Ecto neural progenitor cell (in vitro differentiated cells): ENCODE results near the gene CAPSL.
"Not testable (repeated sequence)": the region's sequence is repeated elsewhere in the genome, so short reads cannot be mapped to it uniquely, and the experiment has no call there.

Experiments
- DNase-seq: peaks from one replicate; pipeline ENCODE4 v3.0.0-alpha.2; 2018; ENCODE audit warnings: low spot score

Gene CAPSL

DNA sequence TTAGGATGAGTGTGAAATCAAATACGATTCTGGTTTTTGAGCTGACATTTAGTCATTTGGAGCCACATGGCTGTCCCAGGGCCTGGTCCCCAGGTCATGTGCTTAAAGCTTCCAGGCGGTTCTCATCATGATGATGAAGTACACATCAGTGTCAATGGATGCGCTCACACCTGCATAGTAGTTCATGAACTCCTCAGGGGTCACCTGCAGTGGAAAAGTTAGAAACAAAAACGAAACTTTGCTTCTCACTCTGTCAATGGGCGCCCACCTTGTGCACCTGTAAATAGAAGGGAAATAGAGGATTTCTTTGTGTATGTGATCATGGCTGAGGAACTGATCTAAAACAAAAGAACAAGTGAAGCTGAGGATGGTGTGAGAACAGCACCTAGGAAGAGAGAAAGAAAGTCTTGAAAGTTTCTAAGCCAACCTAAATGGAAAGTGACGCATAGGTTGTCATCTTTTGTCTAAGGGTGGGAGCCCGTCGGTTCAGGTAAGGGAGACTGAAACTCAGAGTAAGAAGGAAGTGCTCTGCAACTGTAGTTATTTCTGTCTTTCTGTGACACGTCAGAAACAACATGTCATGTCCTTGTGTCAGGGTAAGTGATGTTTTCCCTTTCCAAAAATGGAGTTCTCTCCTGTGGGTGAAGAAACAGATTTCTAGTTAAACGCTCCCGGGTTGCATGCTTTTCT, 33.8 kb downstream of the CAPSL start:
- no peak for DNase-seq

DNA sequence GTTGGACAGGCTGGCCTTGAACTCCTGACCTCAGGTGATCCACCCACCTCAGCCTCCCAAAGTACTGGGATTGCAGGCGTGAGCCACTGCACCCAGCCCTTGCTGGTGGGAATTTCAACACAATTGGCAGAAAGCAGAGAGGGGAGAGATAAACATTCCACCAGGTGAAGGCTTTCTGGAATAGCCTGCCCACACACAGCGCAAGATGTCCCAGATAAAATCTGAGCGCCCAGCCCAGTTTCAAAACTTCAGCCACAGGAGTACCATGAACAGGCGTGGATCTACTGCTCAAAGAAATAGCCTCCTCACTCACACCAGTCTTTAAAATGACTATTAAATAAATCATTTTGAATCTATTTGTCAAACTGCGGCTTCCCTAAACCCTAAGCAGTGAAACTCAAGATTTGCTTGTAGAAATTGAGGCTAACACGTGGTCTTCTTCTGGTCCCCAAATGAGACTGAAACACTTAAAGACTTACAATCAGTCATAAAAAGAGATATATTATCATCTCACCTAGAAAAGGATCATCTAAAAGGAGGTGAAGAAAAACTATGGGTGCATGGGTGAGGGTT, 34.7 kb downstream of the CAPSL start:
- no peak for DNase-seq

DNA sequence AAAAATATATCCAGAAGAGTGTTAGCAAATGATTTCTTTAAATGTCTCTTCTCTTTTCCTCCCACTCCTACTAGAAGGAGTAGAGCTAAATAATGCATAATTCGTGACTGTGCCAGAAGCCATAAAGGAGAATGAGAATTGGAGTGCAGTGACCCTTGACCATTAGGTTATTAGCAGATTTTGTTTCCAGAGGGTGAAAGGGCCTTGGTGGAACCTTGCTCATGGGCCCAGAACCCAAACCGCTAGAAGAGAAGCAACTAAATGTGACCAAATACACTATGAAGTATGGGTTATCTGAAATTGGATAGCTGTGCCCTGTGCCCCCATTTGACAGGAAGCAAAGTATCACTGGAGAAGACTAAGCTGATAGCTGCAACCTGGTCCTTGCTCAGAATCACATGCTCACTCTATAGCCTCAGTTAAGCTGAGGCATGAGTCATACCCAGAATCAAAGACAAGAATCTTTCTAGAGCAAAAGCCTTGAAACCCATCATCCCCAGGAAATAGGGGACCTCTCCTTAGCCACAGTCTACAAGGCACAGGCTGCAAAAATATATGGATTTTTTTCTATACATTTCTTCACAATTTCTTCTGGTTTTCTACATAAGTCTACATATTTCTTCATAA, 36.3 kb downstream of the CAPSL start:
- no peak for DNase-seq

DNA sequence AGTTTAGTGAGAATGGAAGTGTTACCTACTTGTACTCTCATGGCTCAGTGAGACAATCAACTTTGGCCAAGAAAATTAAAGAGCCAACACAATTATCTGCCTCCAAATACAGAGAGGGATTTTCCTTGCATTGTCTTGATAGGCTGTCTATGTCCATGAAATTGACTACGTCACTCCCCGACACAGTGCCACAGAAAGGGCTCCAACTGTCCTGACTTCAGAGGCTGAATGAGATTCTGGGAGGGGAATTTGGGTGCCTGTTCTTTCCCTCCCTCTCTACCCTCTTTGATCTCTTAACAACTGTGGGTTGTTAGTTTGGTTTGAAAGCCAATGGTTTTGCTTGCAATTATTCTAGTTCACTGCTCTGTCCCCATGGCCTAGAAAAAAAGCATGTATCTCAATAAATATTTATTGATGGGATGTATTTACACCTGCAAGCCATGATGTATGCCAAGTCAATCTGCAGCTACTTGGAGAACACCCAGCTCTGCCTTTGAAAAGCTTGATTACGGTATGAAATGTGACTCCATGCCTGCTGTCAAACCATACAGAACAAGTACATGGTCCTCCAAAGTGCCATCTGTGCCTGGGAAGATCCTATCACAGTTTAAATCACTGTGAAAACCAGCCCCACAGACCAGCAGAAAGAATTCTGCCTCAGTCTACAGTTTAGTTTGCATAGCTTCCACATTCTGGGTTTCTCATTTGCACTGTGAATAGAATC, 37.3 kb downstream of the CAPSL start:
- DNase-seq: no peak

DNA sequence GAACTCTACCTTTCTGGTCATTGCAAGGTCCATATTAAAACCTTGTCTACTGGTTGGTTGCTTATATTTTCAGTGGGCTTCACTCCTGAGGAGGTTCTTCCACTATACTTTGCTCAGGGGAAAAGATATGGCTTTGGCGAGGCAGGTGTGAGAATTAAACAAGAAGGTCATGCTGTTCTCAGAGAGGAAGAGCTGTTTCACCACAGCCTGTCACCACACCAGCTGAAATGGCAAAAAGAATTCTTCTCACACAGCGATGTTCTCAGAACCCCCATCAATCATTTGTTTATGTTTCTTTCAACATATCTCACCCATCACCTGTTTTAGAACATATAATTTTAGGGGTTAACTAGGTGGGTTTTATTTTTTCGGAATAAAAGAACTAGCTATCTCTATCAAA, 38.6 kb downstream of the CAPSL start:
- DNase-seq: no peak

DNA sequence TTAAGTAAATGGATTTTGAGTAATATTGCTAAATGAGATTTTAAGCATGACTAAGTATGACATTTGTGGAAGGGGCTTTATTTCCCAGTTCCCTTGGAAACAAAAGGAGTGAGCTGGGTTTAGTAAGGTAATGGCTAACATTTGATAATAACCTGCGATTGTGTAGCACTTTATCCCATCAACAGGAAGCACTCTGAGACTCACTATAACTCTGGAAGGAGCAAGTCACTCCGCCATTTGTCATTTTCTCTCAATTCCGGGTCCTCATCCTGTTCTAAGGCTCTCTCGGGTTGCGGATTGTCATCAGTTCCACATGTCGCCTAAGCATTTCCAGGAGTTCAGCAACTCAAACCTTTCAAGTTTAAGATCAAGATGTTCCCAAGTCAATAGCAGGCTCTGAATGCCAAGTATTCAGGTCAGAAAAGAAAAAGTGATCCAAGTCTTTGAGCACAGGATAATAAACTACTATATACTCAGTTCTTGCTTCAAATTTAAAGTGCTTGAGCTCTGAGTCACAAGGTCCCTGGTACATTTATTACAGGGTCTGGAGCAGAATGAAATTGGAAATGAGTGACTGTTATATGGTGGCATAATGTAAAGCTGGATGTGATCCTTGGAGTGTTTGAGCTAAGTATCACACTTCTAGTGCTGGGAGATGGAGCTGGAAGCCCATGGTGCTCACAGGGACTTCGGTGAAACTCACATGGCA, 39.3 kb downstream of the CAPSL start:
- DNase-seq: no peak

DNA sequence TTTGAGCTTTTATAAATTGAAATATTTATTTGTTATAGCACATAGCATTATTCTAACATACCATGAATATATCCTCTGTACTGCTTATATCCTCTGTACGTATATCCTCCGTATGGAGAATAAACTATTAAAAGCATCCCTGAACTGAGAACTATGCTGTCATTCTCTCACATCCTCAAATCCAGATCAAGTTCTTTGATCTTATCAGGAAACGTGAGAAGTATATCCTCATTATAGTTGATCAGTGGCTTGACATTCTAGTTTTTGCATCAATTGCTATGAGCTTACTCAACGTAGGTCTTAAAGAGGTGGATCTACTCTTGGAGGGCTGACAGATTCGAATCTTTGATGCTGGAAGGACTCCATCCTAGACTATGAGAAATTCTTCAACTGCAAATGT, 44.3 kb downstream of the CAPSL start:
- no peak for DNase-seq

DNA sequence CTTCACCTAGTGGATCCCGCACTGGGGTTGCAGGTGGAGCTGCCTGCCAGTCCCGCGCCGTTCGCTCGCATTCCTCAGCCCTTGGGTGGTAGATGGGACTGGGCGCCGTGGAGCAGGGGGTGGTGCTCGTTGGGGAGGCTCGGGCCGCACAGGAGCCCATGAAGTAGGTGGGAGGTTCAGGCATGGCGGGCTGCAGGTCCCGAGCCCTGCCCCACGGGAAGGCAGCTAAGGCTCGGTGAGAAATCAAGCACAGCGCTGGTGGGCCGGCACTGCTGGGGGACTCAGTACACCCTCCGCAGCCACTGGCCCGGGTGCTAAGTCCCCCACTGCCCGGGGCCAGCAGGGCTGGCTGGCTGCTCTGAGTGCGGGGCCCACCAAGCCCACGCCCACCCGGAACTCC, 45.6 kb downstream of the CAPSL start:
- DNase-seq: not testable (repeated sequence)

DNA sequence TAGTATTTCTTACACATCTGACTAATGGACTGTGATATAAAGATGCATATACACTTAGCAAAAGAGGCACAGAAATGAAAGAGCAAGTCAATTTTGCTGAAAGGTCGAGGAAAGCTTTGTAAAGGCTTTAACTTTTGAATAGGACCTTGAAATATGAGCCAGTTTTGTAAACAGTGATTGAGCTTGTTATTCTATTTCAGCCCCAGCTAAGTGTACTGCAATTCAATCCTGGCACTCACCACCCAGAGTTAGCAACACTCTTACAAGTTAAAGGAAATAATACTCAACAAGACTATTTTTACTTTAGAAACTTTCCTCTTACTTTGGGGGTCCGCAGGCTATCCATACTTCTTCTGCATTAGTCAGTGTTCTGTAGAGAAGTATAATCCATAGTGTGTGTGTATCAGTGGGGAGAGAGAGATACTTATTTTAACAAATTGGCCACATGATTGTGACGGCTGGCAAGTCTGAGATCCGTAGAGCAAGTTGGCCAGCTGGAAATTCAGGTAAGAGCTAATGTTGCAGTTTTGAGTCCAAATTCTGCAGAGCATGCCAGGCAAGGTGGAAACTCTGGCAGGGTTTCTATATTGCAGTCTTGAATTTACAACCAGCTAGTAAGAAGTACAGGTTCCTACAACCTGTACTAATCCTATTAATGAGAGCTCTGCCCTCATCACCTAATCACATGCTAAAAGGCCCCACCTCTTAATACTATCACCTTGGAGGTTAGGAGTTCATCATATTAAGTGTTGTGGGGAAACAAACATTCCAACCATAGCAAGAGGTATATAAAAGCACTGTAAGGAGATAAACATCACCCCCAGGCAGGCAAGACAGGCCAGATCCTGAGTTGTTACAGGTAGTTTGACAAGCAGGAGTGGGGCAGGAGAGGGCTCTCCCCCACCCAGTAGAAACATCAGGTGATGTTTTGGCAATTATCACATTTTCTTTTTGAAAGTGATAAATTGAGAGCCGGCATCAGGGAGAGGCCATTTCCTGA, 48.1 kb downstream of the CAPSL start:
- DNase-seq: no peak

DNA sequence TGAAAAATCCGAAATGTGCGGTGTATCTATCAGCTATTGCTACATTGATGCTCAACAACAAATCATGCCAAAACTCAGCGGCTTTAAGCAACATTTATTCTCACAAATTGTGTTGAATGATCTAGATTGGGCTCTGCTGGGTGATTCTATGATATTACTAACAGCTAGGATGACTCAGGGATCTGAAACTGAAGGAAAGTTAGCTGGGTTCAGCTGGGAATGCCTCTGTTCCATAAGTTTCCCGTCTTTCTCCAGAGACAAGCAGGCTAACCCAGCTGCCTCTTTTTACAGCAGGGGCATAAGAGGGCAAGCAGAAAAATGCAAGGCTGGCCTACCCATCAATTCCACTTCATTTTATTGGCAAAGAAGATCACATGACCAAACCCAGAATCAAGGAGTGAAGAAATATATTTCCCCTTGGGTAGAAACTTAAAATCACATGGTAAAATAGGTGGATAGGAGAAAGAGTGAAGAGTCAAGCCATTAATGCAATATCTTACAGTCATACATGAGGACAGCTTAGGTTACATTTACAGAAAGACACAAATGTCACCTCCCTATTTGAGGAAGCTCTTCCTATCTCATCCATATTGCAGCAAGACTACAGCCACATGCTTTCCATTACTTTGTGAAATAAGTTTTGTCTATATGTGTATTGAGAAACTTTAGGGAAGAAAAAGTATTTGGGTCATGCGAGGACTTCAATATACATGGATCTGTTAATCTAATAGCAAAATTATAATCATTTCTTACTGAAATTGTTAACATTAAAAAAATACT, 50.9 kb downstream of the CAPSL start:
- DNase-seq: no peak

DNA sequence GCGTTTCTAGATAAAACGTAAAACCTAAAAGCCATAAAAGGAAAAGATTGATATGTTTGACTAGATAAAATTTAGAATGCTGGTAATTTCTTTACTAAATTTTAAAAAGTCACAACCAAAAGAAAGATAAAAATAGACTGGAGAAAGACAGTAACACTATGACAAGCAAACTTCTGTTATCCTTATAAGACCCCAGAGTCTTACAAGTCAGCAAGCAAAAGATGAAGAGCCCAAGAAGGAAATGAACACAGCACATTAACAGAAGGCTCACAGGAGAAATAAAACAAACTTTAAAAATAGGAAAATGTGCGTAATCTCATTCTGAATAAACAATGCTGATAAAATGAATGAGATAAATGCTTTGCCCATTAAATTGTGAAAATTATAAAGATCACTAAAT, 52.0 kb downstream of the CAPSL start:
- DNase-seq: no peak

DNA sequence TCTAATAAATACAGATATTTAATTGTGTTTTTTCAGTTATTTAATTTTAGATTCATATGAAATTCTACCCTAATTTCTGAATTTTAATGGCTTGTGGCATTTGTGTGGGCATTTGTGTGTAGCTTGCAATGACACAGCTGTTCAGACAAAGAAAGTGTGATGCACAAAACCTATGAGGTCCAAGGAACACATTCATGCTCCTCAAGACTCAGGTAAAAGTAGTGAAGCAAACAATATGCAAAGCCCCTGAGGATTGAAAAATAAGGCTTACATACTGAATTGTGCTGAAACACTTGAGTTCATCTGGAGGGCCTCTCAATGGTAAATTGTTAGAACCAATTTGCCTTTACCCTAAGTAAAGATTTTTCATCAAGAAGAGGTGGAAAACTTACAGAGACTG, 53.6 kb downstream of the CAPSL start:
- DNase-seq: no peak

DNA sequence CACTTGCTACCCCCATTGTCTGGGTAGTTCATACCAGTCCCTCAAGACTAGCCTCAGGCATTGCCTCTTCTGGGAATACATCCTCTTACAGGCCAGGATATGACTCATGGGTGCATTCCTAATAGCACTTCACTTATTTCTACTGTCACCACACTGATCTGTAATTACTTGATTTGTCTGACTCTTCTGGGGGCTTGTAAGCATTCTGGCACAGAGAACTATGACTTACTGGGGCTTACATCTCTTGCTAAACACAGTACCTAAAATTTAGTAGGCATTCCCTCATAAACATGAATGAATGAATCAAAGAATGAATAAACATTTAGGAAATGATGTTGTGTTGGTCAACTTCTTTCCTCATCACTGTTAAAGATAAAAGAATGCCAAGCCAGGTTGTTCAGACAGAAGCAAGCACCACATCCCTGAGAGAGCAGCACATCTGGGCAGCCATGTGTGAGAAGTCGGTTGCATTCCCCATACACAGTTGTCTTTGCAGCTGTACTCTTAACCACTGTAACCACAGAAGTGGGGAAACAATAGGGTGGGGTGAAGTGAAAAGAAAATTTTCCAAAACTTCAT, 54.1 kb downstream of the CAPSL start:
- DNase-seq: no peak

DNA sequence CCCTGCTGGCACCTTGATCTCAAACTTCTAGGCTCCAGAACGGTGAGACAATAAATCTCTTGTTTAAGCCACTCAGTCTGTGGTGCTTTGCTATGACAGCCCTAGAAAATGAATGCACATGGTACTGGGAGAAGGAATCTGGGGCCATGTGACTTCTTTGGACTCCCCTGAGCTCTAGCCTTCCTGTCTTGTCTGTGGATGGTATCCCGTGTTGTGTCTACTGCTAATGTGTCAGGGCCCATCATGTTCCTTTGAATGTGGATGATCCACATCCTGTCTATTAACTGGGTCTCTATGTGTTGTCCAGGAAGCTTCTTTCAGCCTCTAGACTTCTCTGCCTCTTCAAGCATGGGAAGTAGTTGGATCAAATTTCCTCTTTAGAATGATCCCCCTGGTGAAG, 56.7 kb downstream of the CAPSL start:
- DNase-seq: no peak

DNA sequence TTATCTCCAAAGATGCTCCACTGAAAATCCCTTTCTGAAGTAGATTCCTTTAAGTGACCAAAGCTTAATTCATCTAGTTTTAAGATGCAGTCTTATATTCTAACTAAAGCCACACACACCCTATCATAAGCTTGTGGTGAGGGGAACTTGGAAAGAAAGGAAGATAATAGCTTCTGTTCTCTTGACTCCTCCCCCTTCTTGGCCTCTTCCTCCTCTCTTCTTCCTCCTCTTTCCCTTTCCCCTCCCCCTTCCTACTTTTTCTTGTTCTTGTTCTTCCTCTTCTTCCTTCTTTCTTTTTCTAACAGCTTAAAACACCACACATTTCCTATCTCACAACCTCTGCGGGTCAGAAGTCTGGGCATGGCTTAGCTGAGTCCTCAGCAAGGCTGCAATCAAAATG, 58.3 kb downstream of the CAPSL start:
- DNase-seq: no peak

DNA sequence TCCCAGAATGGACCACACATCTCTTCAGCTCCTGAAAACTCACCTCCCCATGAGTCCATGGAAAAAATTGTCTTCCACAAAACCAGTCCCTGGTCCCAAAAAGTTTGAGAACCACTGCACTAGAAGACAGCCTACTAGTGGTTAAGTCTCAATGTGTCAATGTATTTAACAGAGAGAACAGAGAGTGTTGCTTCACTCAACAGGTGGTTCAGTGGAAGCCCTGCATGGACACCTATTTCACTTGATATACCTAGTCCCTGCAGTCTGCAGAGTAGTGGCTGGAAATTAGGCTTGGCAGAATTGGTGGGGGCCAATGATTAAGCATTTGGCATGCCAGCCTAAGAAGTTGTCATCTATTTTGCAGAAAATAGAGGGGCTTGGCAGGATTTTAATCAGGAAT, 58.8 kb downstream of the CAPSL start:
- no peak for DNase-seq

DNA sequence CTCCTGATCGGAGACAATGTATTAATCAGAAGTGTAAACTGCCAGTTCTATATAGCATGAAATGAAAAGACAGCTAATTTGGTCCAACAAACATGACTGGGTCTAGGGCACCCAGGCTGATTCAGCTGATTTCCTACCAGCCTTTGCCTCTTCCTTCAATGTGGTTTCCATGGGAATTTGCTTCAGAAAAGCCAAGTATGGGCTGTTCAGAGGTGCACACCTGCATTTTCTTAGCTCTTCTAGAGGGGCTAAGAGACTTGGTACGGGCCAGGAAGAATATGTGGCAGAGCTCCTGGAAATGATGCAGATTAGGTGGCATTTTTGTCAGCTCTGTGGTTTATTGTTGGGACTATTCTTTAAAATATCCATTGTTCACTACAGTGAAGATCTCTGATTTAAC, 59.3 kb downstream of the CAPSL start:
- no peak for DNase-seq

DNA sequence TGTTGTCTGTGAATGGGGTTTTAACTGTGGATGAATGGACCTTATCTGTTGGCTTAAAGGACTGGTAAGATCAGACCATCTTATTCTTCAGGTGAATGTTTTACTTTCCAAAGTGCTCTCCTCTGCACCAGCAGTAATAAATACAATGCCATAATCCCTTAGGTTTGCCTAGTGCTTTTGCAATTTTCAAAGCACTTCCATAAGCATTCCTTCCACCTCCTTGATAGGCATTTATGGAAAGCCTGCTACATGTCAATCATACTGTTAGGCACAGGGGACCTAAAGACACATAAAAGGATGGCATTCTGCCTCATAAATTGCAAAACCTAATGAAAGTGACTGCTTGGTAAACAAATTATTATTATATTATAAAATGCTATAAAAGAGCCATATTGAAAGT, 60.3 kb downstream of the CAPSL start:
- DNase-seq: no peak

DNA sequence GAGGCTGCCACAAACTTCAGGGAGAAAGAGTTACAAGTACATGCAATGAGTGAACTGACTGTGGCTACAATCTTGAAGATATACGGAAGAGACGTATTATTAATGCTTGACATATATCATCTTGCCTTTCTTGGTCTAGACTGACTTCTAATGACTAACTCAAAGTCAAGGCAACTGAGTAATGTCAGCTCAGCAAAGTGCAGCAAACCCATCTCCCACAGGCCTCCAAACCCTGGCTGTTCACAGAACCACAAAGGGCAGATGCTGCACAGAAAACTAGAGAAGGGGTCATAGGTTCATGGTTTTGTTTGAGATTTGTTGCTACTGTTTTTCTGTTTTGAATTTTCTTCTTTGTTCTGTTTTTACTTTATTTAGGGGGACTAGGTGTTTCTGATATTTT, 60.8 kb downstream of the CAPSL start:
- DNase-seq: no peak

DNA sequence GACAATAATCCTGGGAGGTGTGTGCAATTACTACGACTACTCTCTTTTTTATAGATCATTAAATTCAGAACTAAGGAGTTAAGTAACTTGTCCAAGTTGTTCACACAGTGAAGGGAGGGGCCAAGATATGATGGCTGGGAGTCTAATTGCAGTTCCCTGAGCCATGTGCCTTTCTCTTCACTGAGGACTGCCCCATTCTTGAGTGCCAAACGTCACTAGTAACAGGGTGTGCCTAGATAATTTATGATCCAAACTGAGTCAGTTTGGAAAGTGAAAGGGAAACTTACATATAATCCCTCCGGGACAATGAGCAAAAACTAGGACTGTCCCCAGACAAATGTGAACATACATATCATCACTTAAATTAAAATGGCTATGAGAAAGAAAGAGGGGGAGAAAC, 61.5 kb downstream of the CAPSL start:
- no peak for DNase-seq
